HepG2 (cell line): Measurements from ENCODE around the gene CHPF. TPM values are rescaled to one million over a fixed set of nuclear protein-coding genes. Genes with fewer than 3 reads are reported as not detected.
A peak's percentile ranks its signal among the peaks of the same experiment; 100 is the strongest.

Experiments
- BCL6 ChIP-seq: IDR thresholded peaks from 2 replicates; pipeline ENCODE4 v1.6.1; 2016; ENCODE audit warnings: missing genetic modification reagents, missing compliant biosample characterization
- CBX1 ChIP-seq: IDR thresholded peaks from one replicate; pipeline ENCODE4 v1.6.1; 2016; ENCODE audit warnings: antibody characterized with exemption, low read depth
- FLYWCH1 ChIP-seq: sonication (generic); formaldehyde crosslinking; IDR thresholded peaks from 2 replicates; pipeline ENCODE4 v1.8.1; 2023; ENCODE audit warnings: mild to moderate bottlenecking, missing genetic modification reagents
- FOXP1 ChIP-seq, 2 experiments: fragments of 450-650 bp in 1 of 2; IDR thresholded peaks; 2 replicates each; pipeline ENCODE4 v1.6.1; 2017 to 2018; ENCODE audit warnings: antibody characterized with exemption in 1 of 2
- KMT2A ChIP-seq: sonication (generic); formaldehyde crosslinking; IDR thresholded peaks from 2 replicates; pipeline ENCODE4 v1.4.0; 2020; ENCODE audit warnings: missing genetic modification reagents
- MATR3 ChIP-seq: sonication (generic); formaldehyde crosslinking; IDR thresholded peaks from 2 replicates; pipeline ENCODE4 v1.4.0; 2020; ENCODE audit warnings: missing genetic modification reagents
- MXI1 ChIP-seq: IDR thresholded peaks from 3 replicates; pipeline ENCODE4 v1.6.1; 2012; ENCODE audit warnings: low read depth, low read length, inconsistent platforms, borderline replicate concordance
- ZNF326 ChIP-seq: sonication (generic); formaldehyde crosslinking; IDR thresholded peaks from 2 replicates; pipeline ENCODE4 v1.4.0; 2020; ENCODE audit warnings: missing genetic modification reagents, borderline replicate concordance
- polyA plus RNA-seq, 8 experiments: library from polyadenylated mRNA; depleted of rRNA in 3 of 8; stranded (reverse) in 7 of 8; unstranded in 1 of 8; fragments of >200 nt; fragmentation: Illumina TruSeq in 4 of 8; extraction: Trizol in 4 of 8; gene quantifications; 2 replicates each; pipeline versions ENCODE4 v1.2.1 to v1.2.3, GENCODE V29; 2011 to 2016; ENCODE audit warnings: low read depth in 4 of 8, missing spikeins in 1 of 8, mixed read lengths in 1 of 8; ENCODE audit not compliant: insufficient read depth in 1 of 8
- total RNA-seq, 5 experiments: library from RNA; depleted of rRNA; stranded (reverse); fragments of >200 nt; fragmentation: Illumina TruSeq; extraction: Trizol; gene quantifications; 2 replicates each; pipeline ENCODE4 v1.2.3, GENCODE V29; 2016; ENCODE audit warnings: low read depth in 1 of 5
- TF ChIP-seq, protein P1 (sequence below): sonication (generic); formaldehyde crosslinking; IDR thresholded peaks from 2 replicates; pipeline ENCODE4 v1.9.0; 2021; ENCODE audit warnings: mild to moderate bottlenecking, missing genetic modification reagents
- TF ChIP-seq, protein P2 (sequence below): sonication (generic); formaldehyde crosslinking; IDR thresholded peaks from 2 replicates; pipeline ENCODE4 v1.9.0; 2022; ENCODE audit warnings: missing genetic modification reagents, mild to moderate bottlenecking, borderline replicate concordance
- TF ChIP-seq, protein P3 (sequence below): sonication (generic); formaldehyde crosslinking; IDR thresholded peaks from 2 replicates; pipeline ENCODE4 v1.4.0; 2020; ENCODE audit warnings: missing genetic modification reagents
- TF ChIP-seq, protein P4 (sequence below): sonication (generic); formaldehyde crosslinking; IDR thresholded peaks from 2 replicates; pipeline ENCODE4 v1.4.0; 2020; ENCODE audit warnings: missing genetic modification reagents
- TF ChIP-seq, protein P5 (sequence below): sonication (generic); formaldehyde crosslinking; IDR thresholded peaks from 2 replicates; pipeline ENCODE4 v1.4.0; 2020; ENCODE audit warnings: mild to moderate bottlenecking, missing genetic modification reagents
- TF ChIP-seq, protein P6 (sequence below): IDR thresholded peaks from 2 replicates; pipeline ENCODE4 v1.6.1; 2016; ENCODE audit warnings: missing biosample characterization, missing genetic modification reagents, low read depth

Gene CHPF
- total and polyA plus RNA-seq, 2 of the 13 experiments (the other 11 are each of a cell fraction or from before 2014, with no cell fraction given), result 79.6 to 111 TPM

DNA sequence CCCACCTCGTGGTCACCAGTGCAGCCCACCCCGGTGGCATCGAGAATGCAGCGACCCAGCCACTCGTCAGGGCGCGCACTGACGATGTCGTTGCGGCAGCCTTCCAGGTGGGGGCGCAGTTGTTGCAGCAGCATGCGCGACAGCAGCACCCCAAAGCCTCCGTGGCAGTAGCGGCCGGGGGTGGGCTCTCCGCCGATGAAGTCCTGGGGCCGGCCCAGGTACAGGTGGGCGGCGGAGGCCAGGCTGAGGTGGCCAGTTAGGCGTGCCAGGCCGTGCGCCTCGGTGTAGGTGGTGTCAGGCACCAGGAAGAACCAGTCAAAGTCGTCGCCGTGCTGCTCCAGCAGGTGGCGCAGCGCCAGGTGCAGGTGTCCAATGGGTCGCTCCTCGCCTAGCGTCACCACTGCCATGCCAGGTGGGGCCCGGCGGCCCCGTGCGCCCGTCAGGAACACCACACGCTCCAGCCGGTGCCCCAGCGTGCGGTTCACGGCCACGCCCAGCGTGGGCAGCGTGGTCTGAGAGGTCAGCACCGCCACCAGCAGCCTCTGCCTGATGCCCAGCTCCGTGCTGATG is 1.9 kb downstream of the CHPF start (continued):
- TF ChIP-seq, protein P1, sequence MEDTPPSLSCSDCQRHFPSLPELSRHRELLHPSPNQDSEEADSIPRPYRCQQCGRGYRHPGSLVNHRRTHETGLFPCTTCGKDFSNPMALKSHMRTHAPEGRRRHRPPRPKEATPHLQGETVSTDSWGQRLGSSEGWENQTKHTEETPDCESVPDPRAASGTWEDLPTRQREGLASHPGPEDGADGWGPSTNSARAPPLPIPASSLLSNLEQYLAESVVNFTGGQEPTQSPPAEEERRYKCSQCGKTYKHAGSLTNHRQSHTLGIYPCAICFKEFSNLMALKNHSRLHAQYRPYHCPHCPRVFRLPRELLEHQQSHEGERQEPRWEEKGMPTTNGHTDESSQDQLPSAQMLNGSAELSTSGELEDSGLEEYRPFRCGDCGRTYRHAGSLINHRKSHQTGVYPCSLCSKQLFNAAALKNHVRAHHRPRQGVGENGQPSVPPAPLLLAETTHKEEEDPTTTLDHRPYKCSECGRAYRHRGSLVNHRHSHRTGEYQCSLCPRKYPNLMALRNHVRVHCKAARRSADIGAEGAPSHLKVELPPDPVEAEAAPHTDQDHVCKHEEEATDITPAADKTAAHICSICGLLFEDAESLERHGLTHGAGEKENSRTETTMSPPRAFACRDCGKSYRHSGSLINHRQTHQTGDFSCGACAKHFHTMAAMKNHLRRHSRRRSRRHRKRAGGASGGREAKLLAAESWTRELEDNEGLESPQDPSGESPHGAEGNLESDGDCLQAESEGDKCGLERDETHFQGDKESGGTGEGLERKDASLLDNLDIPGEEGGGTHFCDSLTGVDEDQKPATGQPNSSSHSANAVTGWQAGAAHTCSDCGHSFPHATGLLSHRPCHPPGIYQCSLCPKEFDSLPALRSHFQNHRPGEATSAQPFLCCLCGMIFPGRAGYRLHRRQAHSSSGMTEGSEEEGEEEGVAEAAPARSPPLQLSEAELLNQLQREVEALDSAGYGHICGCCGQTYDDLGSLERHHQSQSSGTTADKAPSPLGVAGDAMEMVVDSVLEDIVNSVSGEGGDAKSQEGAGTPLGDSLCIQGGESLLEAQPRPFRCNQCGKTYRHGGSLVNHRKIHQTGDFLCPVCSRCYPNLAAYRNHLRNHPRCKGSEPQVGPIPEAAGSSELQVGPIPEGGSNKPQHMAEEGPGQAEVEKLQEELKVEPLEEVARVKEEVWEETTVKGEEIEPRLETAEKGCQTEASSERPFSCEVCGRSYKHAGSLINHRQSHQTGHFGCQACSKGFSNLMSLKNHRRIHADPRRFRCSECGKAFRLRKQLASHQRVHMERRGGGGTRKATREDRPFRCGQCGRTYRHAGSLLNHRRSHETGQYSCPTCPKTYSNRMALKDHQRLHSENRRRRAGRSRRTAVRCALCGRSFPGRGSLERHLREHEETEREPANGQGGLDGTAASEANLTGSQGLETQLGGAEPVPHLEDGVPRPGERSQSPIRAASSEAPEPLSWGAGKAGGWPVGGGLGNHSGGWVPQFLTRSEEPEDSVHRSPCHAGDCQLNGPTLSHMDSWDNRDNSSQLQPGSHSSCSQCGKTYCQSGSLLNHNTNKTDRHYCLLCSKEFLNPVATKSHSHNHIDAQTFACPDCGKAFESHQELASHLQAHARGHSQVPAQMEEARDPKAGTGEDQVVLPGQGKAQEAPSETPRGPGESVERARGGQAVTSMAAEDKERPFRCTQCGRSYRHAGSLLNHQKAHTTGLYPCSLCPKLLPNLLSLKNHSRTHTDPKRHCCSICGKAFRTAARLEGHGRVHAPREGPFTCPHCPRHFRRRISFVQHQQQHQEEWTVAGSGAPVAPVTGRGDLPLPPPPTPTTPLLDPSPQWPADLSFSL (CRISPR knock-in tag), result 0 out of 2 replicates have a peak, but pooled peaks have one; percentile 15
- TF ChIP-seq, protein P2, sequence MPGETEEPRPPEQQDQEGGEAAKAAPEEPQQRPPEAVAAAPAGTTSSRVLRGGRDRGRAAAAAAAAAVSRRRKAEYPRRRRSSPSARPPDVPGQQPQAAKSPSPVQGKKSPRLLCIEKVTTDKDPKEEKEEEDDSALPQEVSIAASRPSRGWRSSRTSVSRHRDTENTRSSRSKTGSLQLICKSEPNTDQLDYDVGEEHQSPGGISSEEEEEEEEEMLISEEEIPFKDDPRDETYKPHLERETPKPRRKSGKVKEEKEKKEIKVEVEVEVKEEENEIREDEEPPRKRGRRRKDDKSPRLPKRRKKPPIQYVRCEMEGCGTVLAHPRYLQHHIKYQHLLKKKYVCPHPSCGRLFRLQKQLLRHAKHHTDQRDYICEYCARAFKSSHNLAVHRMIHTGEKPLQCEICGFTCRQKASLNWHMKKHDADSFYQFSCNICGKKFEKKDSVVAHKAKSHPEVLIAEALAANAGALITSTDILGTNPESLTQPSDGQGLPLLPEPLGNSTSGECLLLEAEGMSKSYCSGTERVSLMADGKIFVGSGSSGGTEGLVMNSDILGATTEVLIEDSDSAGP (CRISPR knock-in tag), result peak; percentile 94
- TF ChIP-seq, protein P3, sequence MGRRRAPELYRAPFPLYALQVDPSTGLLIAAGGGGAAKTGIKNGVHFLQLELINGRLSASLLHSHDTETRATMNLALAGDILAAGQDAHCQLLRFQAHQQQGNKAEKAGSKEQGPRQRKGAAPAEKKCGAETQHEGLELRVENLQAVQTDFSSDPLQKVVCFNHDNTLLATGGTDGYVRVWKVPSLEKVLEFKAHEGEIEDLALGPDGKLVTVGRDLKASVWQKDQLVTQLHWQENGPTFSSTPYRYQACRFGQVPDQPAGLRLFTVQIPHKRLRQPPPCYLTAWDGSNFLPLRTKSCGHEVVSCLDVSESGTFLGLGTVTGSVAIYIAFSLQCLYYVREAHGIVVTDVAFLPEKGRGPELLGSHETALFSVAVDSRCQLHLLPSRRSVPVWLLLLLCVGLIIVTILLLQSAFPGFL (CRISPR knock-in tag), result no peak
- TF ChIP-seq KMT2A (CRISPR knock-in tag) (peak; percentile 87), MATR3 (CRISPR knock-in tag) (no peak), FOXP1 (IDR thresholded peaks at IDR 0.05) (no peak), FOXP1 (CRISPR knock-in tag; IDR thresholded peaks at IDR 0.05) (no peak), ZNF326 (no peak), BCL6 (CRISPR knock-in tag) (peak; percentile 51; the same call in 1 of the 2 replicates), MXI1 (peak; percentile 89; the same call in 2 of the 3 replicates), CBX1 (peak; percentile 91), FLYWCH1 (CRISPR knock-in tag) (no peak)
- TF ChIP-seq, protein P4, sequence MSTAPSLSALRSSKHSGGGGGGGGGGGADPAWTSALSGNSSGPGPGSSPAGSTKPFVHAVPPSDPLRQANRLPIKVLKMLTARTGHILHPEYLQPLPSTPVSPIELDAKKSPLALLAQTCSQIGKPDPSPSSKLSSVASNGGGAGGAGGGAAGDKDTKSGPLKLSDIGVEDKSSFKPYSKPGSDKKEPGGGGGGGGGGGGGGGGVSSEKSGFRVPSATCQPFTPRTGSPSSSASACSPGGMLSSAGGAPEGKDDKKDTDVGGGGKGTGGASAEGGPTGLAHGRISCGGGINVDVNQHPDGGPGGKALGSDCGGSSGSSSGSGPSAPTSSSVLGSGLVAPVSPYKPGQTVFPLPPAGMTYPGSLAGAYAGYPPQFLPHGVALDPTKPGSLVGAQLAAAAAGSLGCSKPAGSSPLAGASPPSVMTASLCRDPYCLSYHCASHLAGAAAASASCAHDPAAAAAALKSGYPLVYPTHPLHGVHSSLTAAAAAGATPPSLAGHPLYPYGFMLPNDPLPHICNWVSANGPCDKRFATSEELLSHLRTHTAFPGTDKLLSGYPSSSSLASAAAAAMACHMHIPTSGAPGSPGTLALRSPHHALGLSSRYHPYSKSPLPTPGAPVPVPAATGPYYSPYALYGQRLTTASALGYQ (CRISPR knock-in tag), result no peak
- TF ChIP-seq, protein P5, sequence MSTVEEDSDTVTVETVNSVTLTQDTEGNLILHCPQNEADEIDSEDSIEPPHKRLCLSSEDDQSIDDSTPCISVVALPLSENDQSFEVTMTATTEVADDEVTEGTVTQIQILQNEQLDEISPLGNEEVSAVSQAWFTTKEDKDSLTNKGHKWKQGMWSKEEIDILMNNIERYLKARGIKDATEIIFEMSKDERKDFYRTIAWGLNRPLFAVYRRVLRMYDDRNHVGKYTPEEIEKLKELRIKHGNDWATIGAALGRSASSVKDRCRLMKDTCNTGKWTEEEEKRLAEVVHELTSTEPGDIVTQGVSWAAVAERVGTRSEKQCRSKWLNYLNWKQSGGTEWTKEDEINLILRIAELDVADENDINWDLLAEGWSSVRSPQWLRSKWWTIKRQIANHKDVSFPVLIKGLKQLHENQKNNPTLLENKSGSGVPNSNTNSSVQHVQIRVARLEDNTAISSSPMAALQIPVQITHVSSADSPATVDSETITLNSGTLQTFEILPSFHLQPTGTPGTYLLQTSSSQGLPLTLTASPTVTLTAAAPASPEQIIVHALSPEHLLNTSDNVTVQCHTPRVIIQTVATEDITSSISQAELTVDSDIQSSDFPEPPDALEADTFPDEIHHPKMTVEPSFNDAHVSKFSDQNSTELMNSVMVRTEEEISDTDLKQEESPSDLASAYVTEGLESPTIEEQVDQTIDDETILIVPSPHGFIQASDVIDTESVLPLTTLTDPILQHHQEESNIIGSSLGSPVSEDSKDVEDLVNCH (CRISPR knock-in tag), result peak; percentile 27; the same call in 1 of the 2 replicates
- TF ChIP-seq, protein P6, sequence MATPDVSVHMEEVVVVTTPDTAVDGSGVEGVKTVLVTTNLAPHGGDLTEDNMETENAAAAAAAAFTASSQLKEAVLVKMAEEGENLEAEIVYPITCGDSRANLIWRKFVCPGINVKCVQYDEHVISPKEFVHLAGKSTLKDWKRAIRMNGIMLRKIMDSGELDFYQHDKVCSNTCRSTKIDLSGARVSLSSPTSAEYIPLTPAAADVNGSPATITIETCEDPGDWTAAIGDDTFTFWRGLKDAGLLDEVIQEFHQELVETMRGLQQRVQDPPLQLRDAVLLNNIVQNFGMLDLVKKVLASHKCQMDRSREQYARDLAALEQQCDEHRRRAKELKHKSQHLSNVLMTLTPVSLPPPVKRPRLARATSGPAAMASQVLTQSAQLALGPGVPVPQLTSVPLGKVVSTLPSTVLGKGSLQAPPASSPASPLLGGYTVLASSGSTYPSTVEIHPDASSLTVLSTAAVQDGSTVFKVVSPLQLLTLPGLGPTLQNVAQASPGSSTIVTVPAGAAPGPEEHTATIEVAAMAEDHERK, result no peak
